Measurements from ENCODE around the gene GTF2F2.
"Not testable (repeated sequence)": the region's sequence is repeated elsewhere in the genome, so short reads cannot be mapped to it uniquely, and the experiment has no call there.

GTF2F2 gene

GRCh38 chr13:45178349-45179162 is 58.2 kb downstream of the GTF2F2 start:
- DNase-seq (ENCODE audit: low spot score) (peak; percentile 26), FAIRE-seq (no peak)

GRCh38 chr13:45179428-45179827 is 59.1 kb downstream of the GTF2F2 start:
- DNase-seq (ENCODE audit: low spot score) (no peak), FAIRE-seq (no peak)

GRCh38 chr13:45180303-45180702 is 60.0 kb downstream of the GTF2F2 start:
- FAIRE-seq (no peak), DNase-seq (ENCODE audit: low spot score) (no peak)

GRCh38 chr13:45180713-45181601 is 60.6 kb downstream of the GTF2F2 start:
- DNase-seq (ENCODE audit: low spot score) (no peak), FAIRE-seq (no peak)

- no peak for DNase-seq (ENCODE audit: low spot score)
- FAIRE-seq: no peak
Observed at GRCh38 chr13:45184693-45185092, 64.4 kb downstream of the GTF2F2 start.

GRCh38 chr13:45185286-45185685 is 65.0 kb downstream of the GTF2F2 start:
- FAIRE-seq: no peak
- DNase-seq (ENCODE audit: low spot score): no peak

- not testable (repeated sequence) for DNase-seq (ENCODE audit: low spot score); FAIRE-seq
Observed at GRCh38 chr13:45189077-45189476, 68.8 kb downstream of the GTF2F2 start.

- not testable (repeated sequence) for FAIRE-seq; DNase-seq (ENCODE audit: low spot score)
Observed at GRCh38 chr13:45189511-45189910, 69.2 kb downstream of the GTF2F2 start.

GRCh38 chr13:45191874-45192273 is 71.6 kb downstream of the GTF2F2 start:
- FAIRE-seq (no peak), DNase-seq (ENCODE audit: low spot score) (no peak)

GRCh38 chr13:45194081-45194939 is 74.0 kb downstream of the GTF2F2 start:
- DNase-seq (ENCODE audit: low spot score) (no peak), FAIRE-seq (no peak)

GRCh38 chr13:45195421-45195820 is 75.1 kb downstream of the GTF2F2 start:
- FAIRE-seq: no peak
- no peak for DNase-seq (ENCODE audit: low spot score)

- DNase-seq (ENCODE audit: low spot score) (no peak), FAIRE-seq (no peak)
Observed at GRCh38 chr13:45196096-45196495, 75.8 kb downstream of the GTF2F2 start.

GRCh38 chr13:45196622-45197021 is 76.3 kb downstream of the GTF2F2 start:
- DNase-seq (ENCODE audit: low spot score) (no peak), FAIRE-seq (no peak)

GRCh38 chr13:45198041-45198440 is 77.7 kb downstream of the GTF2F2 start:
- FAIRE-seq: no peak
- DNase-seq (ENCODE audit: low spot score): no peak

- no peak for DNase-seq (ENCODE audit: low spot score)
- no peak for FAIRE-seq
Observed at GRCh38 chr13:45198924-45199323, 78.6 kb downstream of the GTF2F2 start.

- no peak for FAIRE-seq
Observed at GRCh38 chr13:45199711-45200110, 79.4 kb downstream of the GTF2F2 start.

GRCh38 chr13:45200701-45201232 is 80.5 kb downstream of the GTF2F2 start, which contains the start of gene KCTD4:
TSS of gene KCTD4 (minus strand) at chr13:45201045. CDS start at chr13:45194567, 6,478 bp downstream.
- DNase-seq (ENCODE audit: low spot score) (no peak), FAIRE-seq (no peak)

More at GRCh38 chr13:45199711-45200110, 79.4 kb downstream of the GTF2F2 start:
- DNase-seq (ENCODE audit: low spot score): no peak

GRCh38 chr13:45205124-45205523 is 84.8 kb downstream of the GTF2F2 start:
- FAIRE-seq (no peak), DNase-seq (ENCODE audit: low spot score) (no peak)

- FAIRE-seq (no peak), DNase-seq (ENCODE audit: low spot score) (peak; percentile 47)
Observed at GRCh38 chr13:45206340-45206739, 86.0 kb downstream of the GTF2F2 start.

GRCh38 chr13:45207319-45207718 is 87.0 kb downstream of the GTF2F2 start:
- FAIRE-seq (no peak), DNase-seq (ENCODE audit: low spot score) (no peak)

GRCh38 chr13:45208132-45208531 is 87.8 kb downstream of the GTF2F2 start:
- FAIRE-seq (no peak), DNase-seq (ENCODE audit: low spot score) (no peak)

All from urothelium cell line (cell line).